Measurements from ENCODE around the gene PLD2.
"Not testable (repeated sequence)": the region's sequence is repeated elsewhere in the genome, so short reads cannot be mapped to it uniquely, and the experiment has no call there.

PLD2 gene

DNA sequence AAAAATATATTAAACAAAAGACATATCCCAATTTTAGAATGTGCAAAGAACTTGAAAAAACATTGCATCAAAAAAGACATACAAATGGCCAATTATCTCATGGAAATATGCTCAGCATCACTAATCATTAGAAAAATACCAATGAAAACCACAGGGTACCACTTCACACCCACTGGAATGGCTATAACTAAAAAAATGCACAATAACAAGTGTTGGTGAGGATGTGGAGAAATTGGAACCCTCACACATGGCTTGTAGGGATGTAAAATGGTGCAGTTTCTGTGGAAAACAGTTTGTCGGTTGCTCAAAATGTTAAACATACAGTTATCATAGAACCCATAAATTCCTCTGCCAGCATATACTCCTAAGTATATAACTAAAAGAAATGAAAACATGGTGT is 11.8 kb upstream of the PLD2 start:
- DNase-seq, result no peak

DNA sequence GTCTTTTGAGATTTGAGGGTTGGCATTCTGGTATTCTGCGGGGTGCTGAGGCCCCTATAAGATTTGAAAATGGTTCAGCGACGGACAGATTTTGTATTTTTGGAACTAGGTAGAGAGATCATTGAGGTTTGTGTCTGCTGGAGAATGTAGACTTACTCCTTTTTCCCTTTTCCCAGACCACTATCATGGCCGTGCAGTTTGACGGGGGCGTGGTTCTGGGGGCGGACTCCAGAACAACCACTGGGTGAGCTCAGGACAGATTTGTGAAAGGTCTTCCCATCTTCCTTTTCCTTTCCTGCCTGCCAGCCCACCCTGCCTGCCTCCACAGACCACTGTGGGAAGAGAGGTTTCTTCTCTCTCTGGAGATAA is 10.4 kb upstream of the PLD2 start:
- DNase-seq, result no peak

DNA sequence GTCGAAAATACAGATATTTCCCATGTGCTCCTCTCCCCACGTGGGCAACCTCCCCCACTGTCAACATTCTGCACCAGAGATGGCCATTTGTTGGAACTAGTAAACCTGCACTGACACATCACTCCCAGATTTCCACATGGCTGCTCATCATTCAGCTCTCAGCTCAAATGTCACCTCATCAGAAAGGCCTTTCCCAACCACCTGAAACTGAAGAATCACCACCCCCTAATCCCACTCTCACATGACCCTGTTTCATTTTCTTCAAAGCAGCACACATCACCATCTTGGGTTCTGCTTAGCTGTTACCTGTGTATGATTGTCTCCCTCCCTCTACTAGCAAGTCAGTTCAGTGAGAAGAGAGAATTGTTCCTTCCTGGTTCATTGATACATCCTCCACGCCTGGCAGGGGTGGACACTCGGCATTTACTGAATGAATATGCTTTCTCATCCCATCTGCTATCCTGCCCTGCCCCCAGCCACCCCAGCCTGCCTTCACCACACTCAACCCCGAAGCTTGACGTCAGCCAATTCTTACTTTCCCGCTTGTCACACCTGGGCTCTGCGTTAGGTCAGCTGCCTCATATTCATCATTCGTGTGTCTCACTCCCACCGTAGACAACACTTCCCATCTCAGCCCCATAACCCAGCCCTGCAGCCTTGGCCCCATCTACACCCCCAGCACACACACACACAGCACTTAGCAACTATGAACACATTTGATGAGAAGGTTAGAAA is 6.3 kb upstream of the PLD2 start:
- DNase-seq, result no peak

DNA sequence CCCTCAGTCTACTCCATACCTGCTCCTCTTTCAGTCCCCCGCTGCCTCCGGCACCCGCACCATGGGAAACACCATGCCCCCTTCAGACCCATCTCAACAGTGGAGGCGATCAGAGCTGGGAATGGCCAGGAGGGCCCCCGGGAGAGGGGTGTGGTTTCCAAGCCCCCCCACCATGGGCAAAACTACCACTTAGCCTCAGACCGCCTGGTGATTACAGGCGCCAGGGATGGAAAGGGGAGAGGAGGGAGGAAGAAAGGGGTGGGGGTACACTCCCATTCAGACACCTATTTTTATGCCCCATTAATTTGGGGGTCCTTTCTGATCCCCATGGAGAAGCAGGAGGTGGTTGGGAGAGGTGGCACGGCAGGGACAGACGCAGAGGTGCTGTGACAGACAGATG is 4.7 kb upstream of the PLD2 start, which contains the start of gene C17orf114:
Gene C17orf114 (minus strand): TSS at position 101 of the 400 bp plus-strand sequence.
- no peak for DNase-seq

DNA sequence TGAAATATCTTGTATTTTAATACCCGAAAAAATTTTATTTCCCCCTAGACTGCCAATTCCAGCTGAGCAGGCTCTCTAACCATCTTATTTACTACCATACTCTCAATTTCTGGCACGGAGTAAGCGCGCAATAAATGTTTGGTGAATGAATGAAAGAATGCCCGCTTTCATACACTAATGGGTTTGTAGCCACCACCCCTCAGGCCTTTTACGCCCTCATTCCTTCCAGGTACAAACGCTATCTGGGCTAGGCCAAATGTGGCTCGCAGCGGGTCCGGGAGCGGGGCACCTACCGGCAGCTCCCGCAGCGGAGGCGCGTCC is 536 bp upstream of the PLD2 start:
- DNase-seq, result no peak

DNA sequence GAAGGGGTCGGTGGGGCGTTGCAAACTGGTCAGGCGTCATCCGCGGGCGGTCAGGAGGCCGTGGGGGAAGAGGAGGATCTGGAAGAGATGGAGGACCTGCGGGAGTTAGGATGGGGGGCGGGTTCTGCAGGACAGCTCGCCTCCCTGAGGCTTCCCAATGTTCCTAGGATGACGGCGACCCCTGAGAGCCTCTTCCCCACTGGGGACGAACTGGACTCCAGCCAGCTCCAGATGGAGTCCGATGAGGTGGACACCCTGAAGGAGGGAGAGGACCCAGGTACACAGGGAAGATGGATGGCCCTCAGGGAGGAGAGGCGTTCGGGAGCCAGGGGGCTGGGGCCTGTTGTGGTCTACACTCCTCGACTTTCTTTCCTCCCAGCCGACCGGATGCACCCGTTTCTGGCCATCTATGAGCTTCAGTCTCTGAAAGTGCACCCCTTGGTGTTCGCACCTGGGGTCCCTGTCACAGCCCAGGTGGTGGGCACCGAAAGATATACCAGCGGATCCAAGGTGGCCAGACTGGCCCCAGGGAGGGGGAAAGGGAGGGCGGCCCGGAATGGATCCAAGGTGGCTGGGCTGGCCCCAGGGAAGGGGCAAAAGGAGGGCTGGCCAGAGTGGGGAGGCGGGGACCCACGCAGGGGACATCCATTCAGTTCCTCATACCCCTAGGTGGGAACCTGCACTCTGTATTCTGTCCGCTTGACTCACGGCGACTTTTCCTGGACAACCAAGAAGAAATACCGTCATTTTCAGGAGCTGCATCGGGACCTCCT is 839 bp downstream of the PLD2 start:
- no peak for DNase-seq

DNA sequence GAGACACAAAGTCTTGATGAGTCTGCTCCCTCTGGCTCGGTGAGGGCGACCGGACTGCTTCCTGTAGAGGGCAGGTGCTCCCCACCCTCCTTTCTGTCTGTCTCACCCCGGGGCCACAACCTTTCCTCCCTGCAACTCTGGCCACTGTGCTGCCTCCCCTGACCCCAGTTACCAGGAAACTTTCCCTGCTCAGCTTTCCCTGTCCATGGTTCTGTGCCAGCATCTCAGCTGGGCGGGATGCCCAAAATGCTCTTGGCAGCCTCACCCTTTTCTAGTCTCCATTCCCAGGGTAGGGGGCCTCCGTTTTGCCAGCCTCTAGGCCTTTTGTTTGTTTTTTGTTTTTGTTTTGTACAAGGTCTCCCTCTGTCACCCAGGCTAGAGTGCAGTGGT is 1.4 kb downstream of the PLD2 start:
- DNase-seq, result no peak

DNA sequence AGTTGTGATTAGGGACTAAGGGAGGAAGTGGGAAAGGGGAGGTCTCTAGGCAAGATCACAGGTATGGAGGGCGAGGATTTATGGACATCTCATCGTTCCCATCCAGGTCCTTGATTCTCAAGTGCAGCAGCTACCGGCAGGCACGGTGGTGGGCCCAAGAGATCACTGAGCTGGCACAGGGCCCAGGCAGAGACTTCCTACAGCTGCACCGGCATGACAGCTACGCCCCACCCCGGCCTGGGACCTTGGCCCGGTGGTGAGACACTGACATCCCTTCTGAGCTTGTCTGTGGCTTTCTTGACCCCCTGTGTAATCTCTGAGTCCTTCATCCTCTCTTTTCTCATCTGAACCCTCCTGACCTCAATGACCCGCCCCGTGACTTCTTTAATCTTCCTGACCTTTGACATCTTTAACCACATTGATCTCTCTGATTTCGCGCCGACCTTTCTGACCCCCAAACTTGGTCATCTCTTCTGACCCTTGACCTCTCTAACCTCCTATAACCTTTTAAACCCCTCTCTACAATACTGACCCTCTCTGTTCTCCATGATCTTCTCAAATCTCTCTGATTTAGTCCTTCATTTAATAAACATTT is 3.8 kb downstream of the PLD2 start:
- DNase-seq, result no peak

DNA sequence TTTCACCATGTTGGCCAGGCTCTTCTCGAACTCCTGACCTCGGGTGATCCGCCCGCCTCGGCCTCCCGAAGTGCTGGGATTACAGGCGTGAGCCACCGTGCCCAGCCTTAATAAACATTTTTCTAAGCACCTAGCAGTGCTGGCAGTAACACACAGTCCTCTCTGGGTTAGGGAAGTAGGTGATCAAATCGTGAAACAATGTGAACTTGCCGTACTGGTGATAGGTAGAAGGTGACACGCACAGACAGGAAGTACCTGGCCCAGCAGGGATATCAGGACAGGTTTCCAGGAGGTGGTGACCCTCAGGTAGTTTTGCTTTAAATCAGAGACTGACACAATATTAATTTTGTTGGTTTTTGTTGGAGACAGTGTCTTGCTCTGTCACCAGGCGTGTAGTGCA is 4.5 kb downstream of the PLD2 start:
- no peak for DNase-seq

DNA sequence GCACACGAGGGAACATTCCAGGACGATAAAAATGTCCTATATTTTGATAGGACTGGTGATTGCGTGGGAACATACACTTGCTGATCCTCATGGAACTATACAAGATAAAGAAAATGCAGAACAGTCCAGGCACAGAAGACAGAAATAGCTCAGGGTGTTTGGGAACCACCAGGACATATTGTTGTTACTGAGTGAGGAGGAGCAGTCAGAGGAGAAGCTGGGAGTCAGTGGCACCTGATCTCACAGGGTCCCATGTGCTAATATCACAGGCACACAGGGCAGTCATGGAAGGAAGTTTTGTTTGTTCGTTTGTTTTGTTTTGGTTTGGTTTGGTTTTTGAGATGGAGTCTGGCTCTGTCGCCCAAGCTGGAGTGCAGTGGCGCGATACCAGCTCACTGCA is 5.7 kb downstream of the PLD2 start:
- DNase-seq, result no peak

DNA sequence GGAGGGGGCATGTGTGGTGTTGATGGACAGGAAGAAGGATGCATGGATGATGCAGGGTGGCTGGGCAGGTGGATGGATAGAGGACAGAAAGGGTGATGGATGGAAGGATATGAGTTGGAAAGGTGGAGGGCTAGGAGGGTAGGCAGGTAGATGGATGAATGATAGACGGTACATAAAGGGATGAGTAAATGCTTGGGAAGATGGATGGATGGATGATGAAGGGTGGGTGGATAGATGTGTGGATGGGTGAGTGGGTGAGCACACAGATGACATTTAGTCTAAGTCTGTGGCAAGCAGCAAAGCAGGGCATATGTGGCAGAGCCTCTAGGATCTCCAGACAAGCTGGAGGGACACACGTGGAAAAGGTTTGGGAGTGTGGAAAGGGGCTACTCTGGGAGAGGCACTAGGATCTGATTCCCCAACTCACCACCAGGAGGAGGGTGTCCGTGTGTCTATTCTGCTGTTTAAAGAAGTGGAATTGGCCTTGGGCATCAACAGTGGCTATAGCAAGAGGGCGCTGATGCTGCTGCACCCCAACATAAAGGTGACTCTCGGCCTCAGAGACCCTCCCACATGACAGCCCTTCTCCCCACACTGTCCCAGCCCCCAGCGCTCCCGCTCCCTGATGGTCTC is 8.2 kb downstream of the PLD2 start:
- DNase-seq, result no peak

DNA sequence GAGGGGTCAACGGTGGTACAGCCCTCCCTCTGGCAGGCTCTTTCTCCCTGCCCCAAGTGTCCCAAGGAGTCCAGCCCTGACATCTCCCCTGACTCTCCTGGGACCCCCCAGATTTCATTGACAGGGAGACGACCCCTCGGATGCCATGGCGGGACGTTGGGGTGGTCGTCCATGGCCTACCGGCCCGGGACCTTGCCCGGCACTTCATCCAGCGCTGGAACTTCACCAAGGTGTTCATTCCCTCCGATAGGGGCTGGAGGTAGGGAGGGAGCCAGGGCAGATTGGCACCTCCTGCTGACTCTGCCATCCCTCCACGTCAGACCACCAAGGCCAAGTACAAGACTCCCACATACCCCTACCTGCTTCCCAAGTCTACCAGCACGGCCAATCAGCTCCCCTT is 9.9 kb downstream of the PLD2 start:
- no peak for DNase-seq

DNA sequence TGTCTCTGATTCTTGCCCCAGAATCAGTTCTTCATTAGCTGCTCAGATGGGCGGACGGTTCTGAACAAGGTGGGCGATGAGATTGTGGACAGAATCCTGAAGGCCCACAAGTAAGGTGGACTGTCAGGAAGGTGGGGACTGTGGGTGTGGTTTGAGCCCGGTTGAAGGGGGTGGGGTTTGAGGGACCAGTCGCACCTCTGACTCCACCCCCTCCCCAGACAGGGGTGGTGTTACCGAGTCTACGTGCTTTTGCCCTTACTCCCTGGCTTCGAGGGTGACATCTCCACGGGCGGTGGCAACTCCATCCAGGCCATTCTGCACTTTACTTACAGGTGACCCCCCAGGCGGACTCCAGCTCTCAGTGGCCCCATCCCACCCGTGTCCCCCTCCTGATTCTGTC is 11.3 kb downstream of the PLD2 start:
- DNase-seq, result no peak

DNA sequence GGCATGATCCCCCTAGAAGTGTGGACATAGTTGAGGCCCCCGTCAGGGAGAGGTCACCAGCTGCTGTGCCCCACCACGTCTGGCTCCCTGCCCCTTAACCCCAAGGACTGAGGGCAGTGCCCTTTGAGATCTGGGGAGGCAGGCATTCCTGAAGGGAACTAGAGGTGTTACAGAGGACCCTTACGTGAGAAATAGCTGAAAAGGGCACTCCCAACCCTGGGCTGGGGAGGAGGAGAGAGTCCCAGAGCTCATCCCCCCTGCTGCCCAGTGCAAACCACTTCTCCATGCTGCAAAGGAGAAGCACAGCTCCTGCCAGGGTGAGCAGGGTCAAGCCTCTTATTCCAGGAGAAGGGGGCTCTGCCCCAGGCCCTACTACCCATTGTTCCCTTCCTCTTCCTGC is 15.9 kb downstream of the PLD2 start:
- no peak for DNase-seq

DNA sequence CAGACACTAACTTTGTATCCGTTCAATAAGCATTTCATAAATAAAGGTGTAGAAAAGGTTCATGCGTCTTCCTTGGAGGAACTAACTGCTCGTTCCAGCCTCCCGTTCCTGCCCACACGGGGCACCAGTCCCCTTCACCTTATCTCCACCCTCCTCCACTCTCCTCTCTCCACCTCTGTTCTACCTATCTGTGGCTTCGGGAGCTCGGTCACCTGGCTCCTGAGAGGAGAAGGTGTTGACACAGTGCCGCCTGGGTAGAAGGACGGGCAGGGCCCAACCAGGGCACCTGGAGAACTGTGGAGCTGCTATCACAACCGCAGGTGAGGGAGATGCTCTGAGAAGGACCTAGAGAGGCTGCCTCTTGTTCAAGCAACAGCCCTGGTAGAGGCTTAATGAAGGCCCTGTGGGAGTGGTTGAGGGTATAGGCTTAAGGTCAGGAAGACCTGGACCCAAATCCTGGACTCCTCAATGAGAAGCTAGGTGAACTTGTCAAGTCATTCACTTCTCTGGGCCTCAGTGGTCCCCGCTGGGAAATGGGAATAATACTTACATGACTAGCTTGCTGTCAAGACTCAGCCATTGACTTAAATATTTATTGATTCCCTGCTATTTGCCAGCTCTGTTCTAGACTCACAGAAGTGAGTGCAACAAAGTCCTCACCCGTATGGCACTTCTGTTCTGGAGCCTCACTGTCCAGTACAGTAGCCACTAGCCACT is 16.6 kb downstream of the PLD2 start:
- DNase-seq, result no peak

DNA sequence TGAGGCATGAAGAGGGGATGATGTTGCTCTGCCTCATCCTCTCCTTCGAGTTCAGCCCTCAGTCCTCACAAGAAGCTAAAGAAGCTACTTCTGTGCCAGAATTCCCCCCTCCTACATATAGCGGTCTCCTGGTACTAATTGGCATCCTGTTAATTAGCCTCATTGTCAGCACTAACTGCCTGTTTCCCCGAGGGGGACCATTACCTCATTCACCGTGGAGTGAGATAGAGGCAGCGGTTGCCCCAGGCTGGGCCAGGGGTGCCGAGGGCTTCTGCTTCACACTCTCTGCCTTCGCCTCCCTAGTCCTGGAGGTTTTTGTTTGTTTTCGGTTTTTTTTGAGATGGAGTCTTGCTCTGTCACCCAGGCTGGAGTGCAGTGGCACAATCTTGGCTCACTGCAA is 20.4 kb downstream of the PLD2 start:
- no peak for DNase-seq

DNA sequence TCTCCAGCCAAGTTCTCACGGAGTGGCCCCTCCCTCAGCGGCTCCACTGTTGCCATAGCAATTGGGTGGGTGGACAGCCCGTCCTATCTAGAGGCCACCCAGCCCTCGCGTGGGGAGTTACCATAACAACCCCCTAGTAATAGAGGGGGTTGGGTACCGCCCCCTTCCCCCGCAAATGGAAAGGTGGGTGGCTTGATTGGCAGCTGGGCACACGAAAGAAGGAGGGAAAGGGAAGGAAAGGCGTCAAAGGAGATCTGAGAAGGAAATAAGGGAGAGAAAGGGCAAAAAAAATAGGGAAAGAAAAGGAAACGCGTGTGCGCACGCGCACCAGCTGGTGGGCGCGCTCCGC is 25.9 kb downstream of the PLD2 start:
- not testable (repeated sequence) for DNase-seq

DNA sequence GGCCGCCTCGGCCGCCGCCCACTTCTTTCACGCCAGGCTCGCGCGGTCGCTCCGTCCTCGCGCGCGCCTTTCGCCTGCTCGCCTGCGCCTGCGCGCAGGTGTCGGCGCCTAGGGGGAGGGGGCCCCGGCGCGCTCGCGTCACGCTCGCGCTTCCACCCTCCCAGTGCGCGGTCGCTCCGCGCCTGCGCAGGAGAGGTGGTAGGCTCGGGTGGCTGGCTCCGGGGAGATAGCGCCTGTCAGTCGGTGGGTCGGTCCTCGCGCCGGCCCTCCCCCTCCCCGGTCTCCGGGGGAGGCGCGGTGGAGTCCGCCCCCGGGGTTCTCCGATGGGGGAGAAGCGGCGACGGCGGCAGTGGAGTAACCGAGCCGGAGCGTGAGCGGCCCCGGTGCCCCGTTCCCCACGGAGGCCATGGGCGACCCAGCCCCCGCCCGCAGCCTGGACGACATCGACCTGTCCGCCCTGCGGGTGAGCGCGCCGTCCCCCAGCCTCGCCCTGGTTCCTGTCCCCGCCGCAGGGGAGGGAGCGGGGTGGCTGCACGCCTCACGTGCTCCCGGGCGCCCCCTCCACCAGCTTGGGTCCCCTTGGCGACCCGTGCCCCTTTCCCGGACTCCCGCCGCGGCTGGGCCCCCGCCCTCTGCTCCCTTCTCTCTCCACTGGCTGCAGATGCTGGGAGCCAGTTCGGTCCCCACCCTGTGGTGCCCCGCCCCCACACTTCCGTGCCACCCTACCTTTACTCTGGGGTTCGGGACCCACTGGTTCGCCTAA is 26.4 kb downstream of the PLD2 start, which contains the start of gene MINK1:
Gene MINK1 (plus strand): TSS at position 163 of the 763 bp plus-strand sequence. CDS start 244 bp downstream, at position 407.
- DNase-seq, result peak; percentile 94

DNA sequence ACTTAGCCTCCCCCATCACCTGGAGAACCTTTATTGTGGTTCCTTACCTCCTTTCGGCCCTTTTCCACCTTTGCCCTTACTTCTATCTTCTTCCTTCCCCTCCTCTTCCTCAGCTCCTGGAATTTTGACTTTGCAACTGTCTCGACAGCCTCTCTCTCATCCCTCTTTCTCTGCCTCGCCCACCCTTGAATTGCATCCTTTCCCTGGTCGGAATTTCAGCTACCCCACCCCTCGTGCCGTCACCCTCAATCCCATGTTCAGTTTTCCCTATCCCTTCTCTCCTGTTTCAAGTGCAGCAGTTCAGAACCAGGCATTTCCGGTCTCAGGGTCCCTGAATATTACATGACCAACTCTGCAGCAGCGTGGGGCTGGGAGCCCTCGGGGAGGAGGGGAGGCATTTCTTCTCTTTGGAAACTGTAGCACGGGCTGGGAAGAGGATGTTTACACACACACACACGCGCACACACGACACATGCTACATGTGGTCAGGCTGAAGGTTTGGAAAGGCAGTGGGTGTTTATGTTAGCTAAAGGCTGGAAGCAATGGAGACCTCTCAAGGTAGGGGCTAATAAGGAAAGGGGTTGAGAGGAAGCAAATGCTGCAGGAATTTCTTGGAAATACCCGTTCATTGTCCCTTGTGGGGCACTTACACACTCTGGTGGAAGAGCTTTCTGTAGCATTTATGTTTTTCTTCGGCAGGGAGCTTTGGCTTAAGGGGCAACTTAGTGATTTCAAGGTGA is 27.2 kb downstream of the PLD2 start:
- no peak for DNase-seq

DNA sequence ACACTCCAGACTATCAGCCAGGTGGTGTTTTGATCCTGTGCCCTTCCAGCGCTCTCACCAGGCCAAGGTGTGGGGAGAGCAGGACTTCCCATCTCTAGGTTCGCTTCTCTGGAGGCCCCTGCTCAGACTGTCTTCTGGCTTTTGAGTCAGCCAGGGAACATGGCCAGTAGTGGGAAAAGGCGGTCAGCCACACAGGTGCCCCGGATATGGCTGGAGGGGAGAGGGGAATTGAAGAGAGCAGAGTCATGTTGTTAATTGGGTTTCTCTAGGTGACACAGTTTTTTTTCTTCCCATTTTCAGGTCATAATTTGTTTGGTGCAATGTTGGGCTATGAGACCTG is 27.7 kb downstream of the PLD2 start:
- no peak for DNase-seq

DNA sequence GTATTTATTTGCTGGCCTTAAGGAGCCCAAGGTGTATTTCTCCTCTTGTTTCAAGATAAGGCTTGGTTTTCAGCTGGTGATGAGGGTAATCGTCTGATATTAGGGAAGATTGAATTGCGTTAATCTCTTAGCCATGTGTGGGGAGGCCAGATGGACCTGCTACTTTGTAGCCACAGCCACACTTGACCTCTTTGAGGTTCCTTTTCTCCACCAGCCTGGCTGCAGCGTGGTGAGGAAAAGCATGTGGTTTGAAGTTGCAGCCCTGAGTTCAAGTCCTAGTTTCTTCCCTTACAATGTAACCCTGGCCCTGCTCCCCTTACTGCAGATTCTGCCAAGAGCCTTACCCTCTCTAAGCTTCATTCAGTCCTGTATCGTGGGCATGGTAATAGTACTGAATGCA is 29.3 kb downstream of the PLD2 start:
- DNase-seq, result no peak
